GM19468 (cell line): ENCODE data around the gene SYNJ1.
"Not testable (repeated sequence)": the region's sequence is repeated elsewhere in the genome, so short reads cannot be mapped to it uniquely, and the experiment has no call there.

ENCODE experiments used
- ATAC-seq: cut with Tn5 transposase; IDR thresholded peaks from one replicate; pipeline ENCODE4 v1.9.1; 2021; ENCODE audit warnings: mild to moderate bottlenecking, moderate library complexity, moderate number of reproducible peaks; ENCODE audit not compliant: unreplicated experiment; ENCODE audit errors: extremely low read depth

Gene SYNJ1

GRCh38 chr21:32626621-32627196 is 101.1 kb downstream of the SYNJ1 start:
- ATAC-seq: no peak

DNA sequence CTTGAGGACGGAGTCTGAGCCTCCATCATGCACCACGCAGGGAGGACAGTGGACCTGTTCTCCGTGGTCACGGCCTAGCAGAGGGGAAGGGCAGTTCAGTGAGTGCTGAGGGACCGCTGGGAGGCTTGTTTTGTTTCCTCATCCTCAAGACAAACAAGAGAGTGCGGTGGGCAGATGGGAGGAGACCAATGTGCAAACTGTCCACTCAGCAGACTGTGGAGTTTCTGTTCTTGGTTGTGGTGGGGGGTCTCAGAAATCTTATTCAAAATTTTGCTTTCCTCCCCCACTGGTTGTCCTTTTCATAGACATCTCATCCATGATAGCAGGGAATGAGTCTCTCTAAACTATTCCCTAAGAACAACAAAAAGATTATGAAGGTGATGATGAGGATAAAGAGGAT is 109.6 kb downstream of the SYNJ1 start:
- not testable (repeated sequence) for ATAC-seq

DNA sequence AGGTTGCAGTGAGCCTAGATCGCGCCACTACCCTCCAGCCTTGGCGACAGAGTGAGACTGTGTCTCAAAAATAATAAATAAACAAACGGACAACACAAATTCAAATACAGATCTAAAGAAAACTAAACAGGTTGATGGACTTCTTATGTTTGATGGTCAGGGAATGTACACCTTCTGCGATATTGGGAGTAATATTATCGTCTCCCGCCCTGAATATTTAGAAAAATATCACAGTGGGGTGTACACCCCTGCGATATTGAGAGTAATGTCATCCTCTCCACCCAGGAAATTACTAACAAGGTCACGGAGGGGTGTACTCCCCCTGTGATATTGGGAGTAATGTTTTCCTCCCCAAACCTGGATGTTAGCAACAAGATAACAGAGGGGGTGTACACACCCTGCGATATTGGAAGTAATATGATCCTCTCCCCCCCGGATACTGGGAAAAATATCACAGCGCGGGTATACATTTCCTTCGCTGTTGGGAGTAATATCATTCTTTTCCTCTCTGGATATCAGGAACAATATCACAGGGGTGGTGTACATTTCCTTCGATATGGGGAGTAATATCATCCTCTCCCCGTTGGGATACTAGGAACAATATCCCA is 114.3 kb downstream of the SYNJ1 start:
- ATAC-seq: no peak

DNA sequence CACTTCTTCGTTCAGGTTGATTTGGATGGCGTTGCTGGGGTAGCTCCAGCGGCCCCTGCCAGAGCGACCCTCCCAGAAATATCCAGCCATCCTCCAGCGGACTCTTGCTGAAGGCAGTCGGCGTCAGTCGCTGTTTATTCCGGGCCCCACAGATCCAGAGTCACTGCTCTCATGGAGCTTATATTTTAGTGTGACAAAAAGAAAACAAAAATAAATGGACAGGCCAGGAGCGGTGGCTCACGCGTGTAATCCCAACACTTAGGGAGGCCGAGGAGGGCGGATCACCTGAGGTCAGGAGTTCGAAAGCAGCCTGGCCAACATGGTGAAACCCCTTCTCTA is 114.8 kb downstream of the SYNJ1 start:
- no peak for ATAC-seq

- ATAC-seq: peak; percentile 86
Measured at GRCh38 chr21:32612075-32612998, 115.5 kb downstream of the SYNJ1 start, which contains the start of gene CFAP298. TSS of gene CFAP298 (minus strand) at chr21:32612377. CDS start at chr21:32612243, 134 bp downstream.

DNA sequence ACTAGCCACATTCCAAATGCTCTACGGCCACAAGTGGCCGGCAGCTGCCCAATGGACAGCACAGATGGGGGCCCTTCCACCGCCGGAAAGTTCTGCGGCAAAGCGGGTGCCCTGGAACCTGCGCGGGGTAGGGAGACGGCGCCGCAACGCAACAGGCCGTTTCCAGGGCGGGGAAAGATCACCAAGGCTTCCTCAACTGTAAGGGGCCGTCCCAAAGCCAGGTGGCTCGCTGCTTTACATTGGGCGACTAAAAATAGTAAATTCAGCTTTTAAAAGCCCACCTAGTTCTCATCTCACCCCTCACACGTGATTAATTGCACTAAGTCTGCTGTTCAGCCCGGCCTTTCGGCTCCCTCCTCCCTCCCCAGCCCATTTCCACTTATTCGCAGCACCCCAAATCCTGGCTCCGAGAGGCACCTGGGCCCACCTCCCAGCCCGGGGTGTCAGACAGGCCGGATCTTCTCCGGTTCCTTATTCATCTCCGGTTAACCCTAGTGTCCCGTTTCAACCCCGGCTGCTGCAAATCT is 116.3 kb downstream of the SYNJ1 start:
- no peak for ATAC-seq

GRCh38 chr21:32610940-32611339 is 116.9 kb downstream of the SYNJ1 start:
- not testable (repeated sequence) for ATAC-seq

- no peak for ATAC-seq
Measured at GRCh38 chr21:32608851-32609250, 119.0 kb downstream of the SYNJ1 start.

- no peak for ATAC-seq
Measured at GRCh38 chr21:32605469-32605868, 122.3 kb downstream of the SYNJ1 start.

DNA sequence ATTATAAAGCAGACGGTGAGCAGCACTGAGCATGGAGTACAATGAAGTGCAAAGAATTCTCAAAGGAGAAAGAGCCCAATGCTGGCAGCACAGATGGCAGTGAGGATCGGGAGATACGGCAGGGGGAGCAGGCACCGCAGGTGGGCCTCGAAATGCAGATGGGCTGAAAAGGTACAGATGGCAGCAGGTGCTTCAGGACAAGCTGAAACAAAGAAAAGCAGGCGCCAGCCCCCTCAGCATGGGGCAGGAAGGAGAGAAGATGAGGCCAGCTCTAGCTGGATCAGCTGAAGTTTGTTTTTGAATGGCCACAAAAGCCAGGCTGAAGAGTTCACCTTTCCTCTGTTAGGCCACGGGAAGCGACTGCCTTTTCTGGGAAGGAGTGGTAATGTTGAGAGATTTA is 123.3 kb downstream of the SYNJ1 start:
- no peak for ATAC-seq

DNA sequence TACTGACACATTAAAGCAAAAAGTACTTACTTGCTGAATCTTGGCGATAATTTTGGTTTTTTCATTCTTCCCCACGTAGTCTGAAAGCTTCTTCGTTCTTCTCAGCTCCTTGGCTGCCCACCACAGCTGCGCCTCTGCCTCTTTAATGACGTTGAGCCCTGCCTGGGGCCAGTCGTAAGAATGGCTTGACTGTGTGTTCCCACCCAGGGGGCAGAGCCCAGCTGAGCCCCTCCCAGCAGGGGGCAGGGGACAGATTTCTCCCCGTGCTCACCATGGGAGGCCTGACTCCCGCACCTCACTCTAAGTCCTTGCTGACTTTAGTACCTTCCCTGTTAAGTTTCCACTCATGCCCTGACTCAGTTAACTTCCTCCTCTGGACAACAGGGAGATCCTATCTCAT is 124.7 kb downstream of the SYNJ1 start:
- no peak for ATAC-seq

GRCh38 chr21:32602099-32602498 is 125.7 kb downstream of the SYNJ1 start:
- no peak for ATAC-seq

DNA sequence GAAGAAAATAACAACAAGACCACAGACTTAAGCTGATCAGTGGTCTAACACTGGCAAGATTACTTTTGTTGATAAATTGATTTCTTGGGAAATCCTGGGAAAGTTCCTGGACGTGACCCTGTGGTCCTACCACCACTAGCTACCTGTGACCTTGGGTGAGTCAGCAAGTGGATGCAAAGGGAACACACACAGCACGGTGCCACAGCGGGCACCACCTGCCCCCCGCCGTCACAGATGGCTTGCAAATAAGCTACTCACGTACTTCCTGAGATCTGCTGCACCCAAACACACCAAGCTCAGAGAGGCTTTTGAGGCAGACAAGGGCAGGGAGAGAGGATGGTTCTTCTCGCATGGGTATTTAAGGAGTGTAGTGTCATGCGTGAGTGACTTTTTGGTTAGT is 128.3 kb downstream of the SYNJ1 start:
- ATAC-seq: no peak

- no peak for ATAC-seq
Measured at GRCh38 chr21:32599091-32599490, 128.7 kb downstream of the SYNJ1 start.

DNA sequence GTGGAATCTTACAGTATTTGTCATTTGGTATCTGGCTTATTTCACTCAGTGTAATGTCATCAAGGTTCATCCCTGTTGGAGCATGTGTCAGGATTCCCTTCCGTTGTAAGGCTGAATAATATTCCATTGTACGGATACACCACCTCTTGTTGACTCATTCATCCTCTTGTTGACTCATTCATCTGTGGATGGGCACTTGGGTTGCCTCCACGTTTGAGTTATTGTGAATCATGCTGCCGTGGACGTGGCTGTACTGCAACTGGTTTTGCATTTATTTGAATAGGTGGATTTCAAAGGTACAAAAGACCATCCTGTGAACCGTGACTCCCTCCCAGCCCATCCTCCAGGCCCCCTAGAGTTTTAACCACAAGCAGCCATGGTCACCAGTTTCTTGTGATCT is 130.6 kb downstream of the SYNJ1 start:
- no peak for ATAC-seq

- ATAC-seq: no peak
Measured at GRCh38 chr21:32595431-32595830, 132.4 kb downstream of the SYNJ1 start.

GRCh38 chr21:32593690-32594089 is 134.1 kb downstream of the SYNJ1 start:
- no peak for ATAC-seq

DNA sequence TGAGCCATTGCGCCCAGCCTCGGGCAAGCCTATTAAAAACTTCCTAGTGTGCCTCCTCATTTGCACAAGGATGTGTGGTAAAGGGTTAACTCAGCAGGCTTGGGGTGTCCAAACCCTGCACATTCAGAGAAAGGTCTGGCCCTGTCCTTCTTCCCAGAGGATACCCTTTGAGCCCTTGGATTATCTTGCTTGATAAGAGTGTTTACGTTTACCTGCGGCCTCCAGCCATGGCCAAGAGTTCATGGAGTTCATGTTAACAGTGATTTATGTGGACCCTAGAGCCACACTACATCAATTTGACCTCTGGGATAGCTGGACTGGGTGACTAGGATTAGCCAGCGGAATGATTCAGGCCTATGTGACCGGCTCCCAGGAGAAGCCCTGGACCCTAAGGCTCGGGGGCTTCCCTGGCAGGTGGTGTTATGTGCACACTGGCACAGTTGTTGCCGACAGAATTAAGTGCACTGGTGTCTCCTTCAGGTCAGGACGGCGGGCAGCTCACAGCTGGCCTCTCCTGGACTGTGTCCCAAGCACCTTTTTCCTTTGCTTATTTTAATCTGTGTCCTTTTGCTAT is 134.8 kb downstream of the SYNJ1 start:
- no peak for ATAC-seq

- ATAC-seq: no peak
Measured at GRCh38 chr21:32590130-32590529, 137.7 kb downstream of the SYNJ1 start.

DNA sequence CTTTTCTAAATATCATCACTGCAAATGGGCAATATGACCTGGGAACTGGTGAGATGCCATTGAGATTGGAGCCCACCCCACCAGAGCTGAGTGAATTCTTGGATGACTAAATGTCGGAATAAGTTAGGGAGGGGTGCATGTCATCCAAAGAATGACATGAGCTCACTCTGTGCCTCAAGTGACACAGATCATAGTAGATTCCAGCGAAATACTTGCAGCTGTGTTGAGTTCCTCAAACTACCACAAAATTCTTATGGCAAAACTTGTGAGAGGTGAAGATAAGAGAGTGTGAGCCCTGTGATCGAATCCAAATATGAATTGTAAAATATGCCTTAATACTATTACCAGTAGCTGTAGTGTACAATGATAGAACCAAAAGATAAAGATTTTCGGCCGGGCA is 140.2 kb downstream of the SYNJ1 start:
- no peak for ATAC-seq

GRCh38 chr21:32587120-32587519 is 140.7 kb downstream of the SYNJ1 start:
- ATAC-seq: no peak
